ENCODE results near the gene NDUFB3. TPM values are rescaled to one million over a fixed set of nuclear protein-coding genes. Genes with fewer than 3 reads are reported as not detected.
"Not testable (repeated sequence)": the region's sequence is repeated elsewhere in the genome, so short reads cannot be mapped to it uniquely, and the experiment has no call there.

NDUFB3 gene
- total and polyA plus RNA-seq, 9 donors, result 20.5 to 52.5 (median 47.6) TPM

- Histone ChIP-seq H3K4me3 (no peak overlapping the region), H3K9me3 (no peaks in the 10 kb centered on the region), H3K36me3 (no peaks in the 10 kb centered on the region), H3K27ac (no peak overlapping the region), H3K4me1 (ENCODE audit: insufficient read depth) (no peaks in the 10 kb centered on the region), H3K27me3 (no peaks in the 10 kb centered on the region)
- TF ChIP-seq CTCF (IDR thresholded peaks at IDR 0.05), result no peak
- no peak for TF ChIP-seq POLR2A (IDR thresholded peaks at IDR 0.05)
- TF ChIP-seq EP300 (IDR thresholded peaks at IDR 0.05), result no peak
- DNase-seq, result no peak
- WGBS, 3 donors, result 75 to 77% (median 76%) methylated on average over 4 of the region's 4 CpGs
- intact Hi-C loops (cut with DNase I), result no loop called here
These were observed 30.8 kb upstream of the NDUFB3 start for GRCh38 chr2:201040867-201041628.

- H3K27me3 ChIP-seq; intact Hi-C loops (cut with DNase I); H3K9me3 ChIP-seq; H3K4me3 ChIP-seq; H3K27ac ChIP-seq; H3K4me1 ChIP-seq (ENCODE audit: insufficient read depth); H3K36me3 ChIP-seq; DNase-seq: not testable (repeated sequence)
- 97 to 99% (median 98%) methylated on average over 24 to 36 of the region's 36 CpGs for WGBS, 3 donors
These were observed 29.4 kb upstream of the NDUFB3 start for GRCh38 chr2:201042451-201042850.

GRCh38 chr2:201043050-201043449, 28.8 kb upstream of the NDUFB3 start:
- DNase-seq; H3K27me3 ChIP-seq; H3K36me3 ChIP-seq; H3K27ac ChIP-seq; H3K4me1 ChIP-seq (ENCODE audit: insufficient read depth); H3K4me3 ChIP-seq; intact Hi-C loops (cut with DNase I); H3K9me3 ChIP-seq: not testable (repeated sequence)
- WGBS, 3 donors, result 84 to 93% (median 89%) methylated on average over 5 of the region's 5 CpGs

GRCh38 chr2:201046881-201047280, 24.9 kb upstream of the NDUFB3 start:
- intact Hi-C loops (cut with DNase I), result no loop called here
- TF ChIP-seq EP300 (IDR thresholded peaks at IDR 0.05) (no peak), CTCF (IDR thresholded peaks at IDR 0.05) (no peak), POLR2A (IDR thresholded peaks at IDR 0.05) (no peak)
- WGBS, 3 donors, result 94 to 99% (median 96%) methylated on average over 2 of the region's 2 CpGs

GRCh38 chr2:201049455-201049854, 22.3 kb upstream of the NDUFB3 start:
- no peaks in the 10 kb centered on the region for H3K4me1 ChIP-seq (ENCODE audit: insufficient read depth)
- H3K27me3 ChIP-seq, result no peaks in the 10 kb centered on the region
- no peaks in the 10 kb centered on the region for H3K36me3 ChIP-seq
- no peak overlapping the region for H3K4me3 ChIP-seq
- H3K27ac ChIP-seq, result no peak overlapping the region
- no peak for DNase-seq
- no peaks in the 10 kb centered on the region for H3K9me3 ChIP-seq
- WGBS, 3 donors, result 94 to 96% (median 95%) methylated on average over 11 of the region's 11 CpGs
- TF ChIP-seq CTCF (IDR thresholded peaks at IDR 0.05) (no peak), EP300 (IDR thresholded peaks at IDR 0.05) (no peak), POLR2A (IDR thresholded peaks at IDR 0.05) (no peak)
- intact Hi-C loops (cut with DNase I), result no loop called here

More at GRCh38 chr2:201046881-201047280, 24.9 kb upstream of the NDUFB3 start:
- no peaks in the 10 kb centered on the region for H3K9me3 ChIP-seq
- H3K36me3 ChIP-seq, result no peaks in the 10 kb centered on the region
- no peaks in the 10 kb centered on the region for H3K27me3 ChIP-seq
- no peak overlapping the region for H3K4me3 ChIP-seq
- no peak overlapping the region for H3K27ac ChIP-seq
- DNase-seq, result no peak
- no peaks in the 10 kb centered on the region for H3K4me1 ChIP-seq (ENCODE audit: insufficient read depth)

Measured in ovary (tissue), 9 donors.